Thoracic aorta (tissue), 2 donors: ENCODE data around the gene RGS1. TPM values are rescaled to one million over a fixed set of nuclear protein-coding genes. Genes with fewer than 3 reads are reported as not detected.

Source experiments
- ATAC-seq: fragments of 150-250 bp; one replicate; pipeline ENCODE4 v1.8.0; 2017; ENCODE audit warnings: low read depth; ENCODE audit not compliant: insufficient number of reproducible peaks, low FRiP score
- DNase-seq: peaks from one replicate; pipeline ENCODE4 v3.0.0-alpha.2; 2020; ENCODE audit warnings: low spot score
- H3K27ac ChIP-seq, 2 donors: fragments of 200-600 bp; sonication (generic); 1 replicate in 1 of 2; 2 replicates in 1 of 2; pipeline ENCODE4 v1.5.1; 2016; ENCODE audit warnings: mild to moderate bottlenecking in 2 of 2, moderate library complexity in 2 of 2
- H3K27me3 ChIP-seq: fragments of 200-600 bp; sonication (generic); replicated peaks from 2 replicates; pipeline ENCODE4 v1.6.0; 2016; ENCODE audit warnings: mild to moderate bottlenecking; ENCODE audit not compliant: insufficient read depth
- H3K36me3 ChIP-seq: fragments of 200-600 bp; sonication (generic); one replicate; pipeline ENCODE4 v1.5.1; 2016
- H3K4me1 ChIP-seq, 2 donors: fragments of 200-600 bp; sonication (generic); 1 replicate in 1 of 2; 2 replicates in 1 of 2; pipeline versions ENCODE4 v1.5.1 to v1.6.0; 2016; ENCODE audit warnings: low read depth in 2 of 2, mild to moderate bottlenecking in 1 of 2; ENCODE audit not compliant: control insufficient read depth in 1 of 2
- H3K4me3 ChIP-seq: fragments of 200-600 bp; sonication (generic); 2 replicates; pipeline ENCODE4 v1.5.1; 2016; ENCODE audit warnings: mild to moderate bottlenecking
- H3K9me3 ChIP-seq: fragments of 200-600 bp; sonication (generic); 2 replicates; pipeline ENCODE4 v1.5.1; 2016
- CTCF ChIP-seq: fragments of 200-600 bp; sonication (generic); IDR thresholded peaks from one replicate; pipeline ENCODE4 v1.5.1; 2019; ENCODE audit warnings: antibody characterized with exemption
- total RNA-seq, 2 donors: library from RNA; depleted of rRNA; stranded (reverse); fragments of >200 nt; gene quantifications; one replicate each; pipeline versions ENCODE4 v1.1.0 to v1.2.3, GENCODE V29; 2016

RGS1 gene
- total RNA-seq, 2 donors from 2014 or later: 54.0 to 127 TPM

- Histone ChIP-seq H3K4me3 (no peak overlapping the region), H3K9me3 (no peaks in the 10 kb centered on the region), H3K4me1 (peaks cover 9 to 11% of the 10 kb centered on the region in 2 donors), H3K27me3 (no peaks in the 10 kb centered on the region), H3K36me3 (no peaks in the 10 kb centered on the region), H3K27ac (no peak overlapping the region)
- DNase-seq (no peak), ATAC-seq (no peak)
- no peak for TF ChIP-seq CTCF
Measured at GRCh38 chr1:192547501-192547900, 28.1 kb upstream of the RGS1 start.

GRCh38 chr1:192549937-192550336, 25.6 kb upstream of the RGS1 start:
- Histone ChIP-seq H3K36me3 (no peaks in the 10 kb centered on the region), H3K4me1 (peaks cover 17 to 18% of the 10 kb centered on the region in 2 donors), H3K27ac (no peak overlapping the region), H3K27me3 (no peaks in the 10 kb centered on the region), H3K9me3 (no peaks in the 10 kb centered on the region), H3K4me3 (no peak overlapping the region)
- no peak for DNase-seq
- TF ChIP-seq CTCF: no peak
- ATAC-seq: no peak

DNA sequence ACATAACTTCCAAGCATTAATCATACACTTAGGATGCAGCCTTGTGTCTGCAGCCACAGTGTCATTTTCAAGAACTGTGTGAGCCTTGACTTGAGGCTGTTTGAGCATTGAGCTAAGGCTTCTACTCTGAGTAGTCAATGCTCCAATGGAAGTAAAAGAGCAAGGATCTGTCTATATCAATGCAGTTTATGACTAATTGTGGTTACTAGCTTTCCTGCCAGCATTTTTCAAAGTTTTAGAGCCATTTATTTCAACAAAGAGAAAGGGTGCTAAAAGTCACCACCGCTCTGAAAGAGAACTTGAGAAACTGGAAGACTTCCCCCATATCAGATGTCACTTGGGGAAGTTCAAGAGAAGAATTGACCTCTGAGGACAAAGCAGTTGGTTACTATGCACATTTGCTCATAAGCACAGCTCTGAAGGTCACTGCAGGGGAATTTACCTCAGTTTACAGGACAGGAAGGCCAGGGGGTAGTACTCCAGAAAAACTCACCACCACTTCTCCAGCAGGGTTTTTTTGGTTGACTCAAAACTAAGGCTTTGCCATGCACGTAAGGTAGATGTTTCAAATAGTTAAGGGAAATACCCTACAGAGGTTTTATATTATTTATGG, 24.5 kb upstream of the RGS1 start:
- no peak for TF ChIP-seq CTCF
- DNase-seq (no peak), ATAC-seq (peak; percentile 34)
- no peak overlapping the region for H3K27ac ChIP-seq
- H3K9me3 ChIP-seq: no peaks in the 10 kb centered on the region
- H3K4me3 ChIP-seq: no peak overlapping the region
- no peaks in the 10 kb centered on the region for H3K36me3 ChIP-seq
- peaks cover 13 to 15% of the 10 kb centered on the region in 2 donors for H3K4me1 ChIP-seq
- no peaks in the 10 kb centered on the region for H3K27me3 ChIP-seq

DNA sequence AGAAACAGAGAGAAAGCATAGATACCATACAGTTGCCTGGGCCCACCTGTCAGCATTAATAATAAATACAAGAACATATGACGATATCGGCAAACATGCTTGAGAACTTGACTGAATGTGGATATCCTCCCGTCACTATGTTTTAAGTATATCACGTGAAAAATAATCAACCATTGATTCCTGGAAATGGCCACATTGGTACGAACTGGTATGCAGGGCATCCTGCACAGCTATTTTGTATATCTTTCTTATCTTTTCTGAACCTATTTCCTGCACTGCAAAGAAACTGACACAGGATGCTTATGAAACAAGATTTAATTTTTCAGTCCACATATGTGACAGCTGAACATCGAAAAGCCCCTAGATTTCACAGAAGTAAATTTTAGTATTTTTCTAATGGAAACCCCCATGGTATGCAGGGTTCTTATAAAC, 22.8 kb upstream of the RGS1 start:
- ATAC-seq: no peak
- no peak for TF ChIP-seq CTCF
- peak overlapping the region in 1 of 2 donors; percentile 46 for H3K27ac ChIP-seq

GRCh38 chr1:192553741-192554140, 21.8 kb upstream of the RGS1 start:
- H3K27me3 ChIP-seq: no peaks in the 10 kb centered on the region
- peaks cover 17 to 21% of the 10 kb centered on the region in 2 donors for H3K4me1 ChIP-seq
- no peaks in the 10 kb centered on the region for H3K36me3 ChIP-seq
- no peaks in the 10 kb centered on the region for H3K9me3 ChIP-seq
- no peak for TF ChIP-seq CTCF
- DNase-seq (no peak), ATAC-seq (no peak)
- peak overlapping the region in 1 of 2 donors; percentile 46 for H3K27ac ChIP-seq
- H3K4me3 ChIP-seq: no peak overlapping the region

More for the DNA sequence above, 22.8 kb upstream of the RGS1 start:
- H3K9me3 ChIP-seq: no peaks in the 10 kb centered on the region
- no peak overlapping the region for H3K4me3 ChIP-seq
- H3K36me3 ChIP-seq: no peaks in the 10 kb centered on the region
- peaks cover 13 to 15% of the 10 kb centered on the region in 2 donors for H3K4me1 ChIP-seq
- H3K27me3 ChIP-seq: no peaks in the 10 kb centered on the region
- no peak for DNase-seq
